ENCODE results near the gene PAX8. TPM values are rescaled to one million over a fixed set of nuclear protein-coding genes. Genes with fewer than 3 reads are reported as not detected.
A peak's percentile ranks its signal among the peaks of the same experiment; 100 is the strongest.

The PAX8 gene
- total and polyA plus RNA-seq, 10 of the 15 experiments (the other 5 are each of a cell fraction or from before 2014, with no cell fraction given) = 0.16 to 2.5 (median 0.97) TPM

GRCh38 chr2:113240150-113240914, 38.4 kb downstream of the PAX8 start:
- POLR2A ChIA-PET = no interaction called here
- BruUV-seq (replicated peaks) = no TSS peak
- Histone ChIP-seq H3K79me2 (ENCODE audit: control insufficient read depth, insufficient read depth, low read length) (peaks cover 14% of the 10 kb centered on the region), H4K20me1 (ENCODE audit: control insufficient read depth, insufficient read depth) (no peaks in the 10 kb centered on the region), H2AFZ (ENCODE audit: control insufficient read depth, low read depth, low read length) (no peak overlapping the region), H3K36me3 (ENCODE audit: control insufficient read depth in 2 of 2, insufficient read depth in 2 of 2, low read length in 1 of 2) (peaks cover 0 to 5% of the 10 kb centered on the region in 2 experiments; a peak in 2 of 4 replicates), H3K4me1 (ENCODE audit: control insufficient read depth, insufficient read depth, low read length) (peaks cover 2% of the 10 kb centered on the region; the same call in 1 of the 2 replicates), H3K4me3 (no peak overlapping the region), H3K9ac (ENCODE audit: control insufficient read depth, insufficient read depth, low read length) (no peak overlapping the region), H3K4me2 (ENCODE audit: control insufficient read depth, insufficient read depth) (no peak overlapping the region), H3K27me3 (replicated peaks in 1 of 2; ENCODE audit: control insufficient read depth in 2 of 2, insufficient read depth in 2 of 2, low read length in 1 of 2) (no peaks in the 10 kb centered on the region; a peak in 1 of 4 replicates), H3K9me3 (replicated peaks; ENCODE audit: control insufficient read depth, insufficient read depth, low read length) (no peaks in the 10 kb centered on the region), H3K27ac (ENCODE audit: control insufficient read depth, insufficient read depth) (no peak overlapping the region)
- ATAC-seq (no peak), FAIRE-seq (no peak), DNase-seq (ENCODE audit: low read depth, low spot score) (no peak)
- in situ Hi-C loops (cut with MboI) = no loop called here
- CTCF ChIA-PET = interaction anchor here (0.9 to 4.3 kb wide), 5 partner anchors 9 to 150 kb away, joined by 3 to 37 read pairs (median 3); no protein-coding TSS in a partner anchor
- RAD21 ChIA-PET (ENCODE audit: unreplicated experiment) = interaction anchor here (0.6 to 1.4 kb wide), 3 partner anchors 9 to 36 kb away, joined by 3 to 4 read pairs (median 4); no protein-coding TSS in a partner anchor
- SMC1A ChIA-PET (ENCODE audit: uncharacterized antibody, unreplicated experiment) = no interaction called here
- intact Hi-C loops (cut with micrococcal nuclease; ENCODE audit: unreplicated experiment) = no loop called here
- TF ChIP-seq REST (IDR thresholded peaks at IDR 0.05; ENCODE audit: low read depth, low read length) (no peak), POLR2A (IDR thresholded peaks at IDR 0.05; ENCODE audit: low read depth, low read length) (peak; percentile 47; the same call in 1 of the 2 replicates), RFX5 (IDR thresholded peaks at IDR 0.05; ENCODE audit: low read depth, low read length) (no peak)
- 16% methylated on average over 15 of the region's 15 CpGs for WGBS (ENCODE audit: insufficient coverage, insufficient replicate concordance, low lambda C conversion rate, missing lambda C conversion rate)

All from GM12878 (cell line).